ENCODE data around the gene ABCC12. TPM values are rescaled to one million over a fixed set of nuclear protein-coding genes. Genes with fewer than 3 reads are reported as not detected.

ABCC12 gene
- total RNA-seq, 1 donor from 2014 or later: 0.69 TPM

Other genes starting within 250 kb of the ABCC12 start
- gene LONP2, start 88.3 kb upstream of the ABCC12 start, total RNA-seq: 104 TPM
- gene ABCC11, start 91.5 kb upstream of the ABCC12 start, total RNA-seq: 0.81 TPM
- 22.2 TPM for gene SIAH1, start 229.4 kb upstream of the ABCC12 start, total RNA-seq

All from mucosa of gallbladder (tissue), 1 donor.